Thyroid gland (tissue), 4 donors: ENCODE measurements around the gene USP51.

Experiments used
- CTCF ChIP-seq, 6 experiments: fragments of 200-600 bp in 3 of 6; fragments of 450-650 bp in 3 of 6; sonication (generic) in 3 of 6; IDR thresholded peaks; one replicate each; pipeline ENCODE4 v1.5.1; 2016 to 2019; ENCODE audit warnings: antibody characterized with exemption in 6 of 6, mild to moderate bottlenecking in 2 of 6, inconsistent platforms in 1 of 6, moderate library complexity in 1 of 6
- POLR2A ChIP-seq, 2 donors: fragments of 450-650 bp; IDR thresholded peaks; one replicate each; pipeline ENCODE4 v1.6.1; 2017; ENCODE audit warnings: antibody characterized with exemption in 2 of 2, mild to moderate bottlenecking in 2 of 2, moderate library complexity in 1 of 2

GRCh38 chrX:55488593-55489313 lies 895 bp downstream of the USP51 start:
- TF ChIP-seq CTCF (IDR thresholded peaks at IDR 0.05): no peak
- TF ChIP-seq POLR2A (IDR thresholded peaks at IDR 0.05): peak in 1 of 2 donors; percentile 36
